ENCODE results near the gene GNA15. TPM values are rescaled to one million over a fixed set of nuclear protein-coding genes. Genes with fewer than 3 reads are reported as not detected.

GNA15 gene
- total RNA-seq, 1 donor from 2014 or later: 85.0 TPM

DNA sequence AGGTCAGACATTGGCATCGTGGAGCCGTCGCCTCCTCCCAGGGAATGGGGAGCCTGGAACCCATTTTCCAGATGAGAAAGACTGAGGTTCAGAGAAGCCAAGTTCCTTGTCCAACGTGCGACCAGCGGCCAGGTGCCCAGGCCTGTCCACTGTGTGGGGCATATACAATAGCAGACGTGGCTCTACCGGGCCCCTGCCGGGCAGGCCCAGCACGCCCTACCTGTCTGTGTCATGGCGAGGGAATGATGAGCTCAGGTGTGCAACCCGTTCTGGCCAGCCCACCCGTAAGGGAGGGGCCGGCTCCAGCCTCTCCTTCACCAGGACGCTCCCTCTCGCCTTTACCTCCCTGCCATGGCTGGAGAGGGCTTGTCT is 837 bp downstream of the GNA15 start:
- Histone ChIP-seq H3K4me3 (ENCODE audit: low read depth, low read length) (peak overlapping the region; percentile 81), H3K27me3 (ENCODE audit: control insufficient read depth, insufficient read depth, low read length) (no peaks in the 10 kb centered on the region), H3K36me3 (ENCODE audit: control insufficient read depth, insufficient read depth, low read length) (peaks cover 5% of the 10 kb centered on the region)
- TF ChIP-seq, protein P1, sequence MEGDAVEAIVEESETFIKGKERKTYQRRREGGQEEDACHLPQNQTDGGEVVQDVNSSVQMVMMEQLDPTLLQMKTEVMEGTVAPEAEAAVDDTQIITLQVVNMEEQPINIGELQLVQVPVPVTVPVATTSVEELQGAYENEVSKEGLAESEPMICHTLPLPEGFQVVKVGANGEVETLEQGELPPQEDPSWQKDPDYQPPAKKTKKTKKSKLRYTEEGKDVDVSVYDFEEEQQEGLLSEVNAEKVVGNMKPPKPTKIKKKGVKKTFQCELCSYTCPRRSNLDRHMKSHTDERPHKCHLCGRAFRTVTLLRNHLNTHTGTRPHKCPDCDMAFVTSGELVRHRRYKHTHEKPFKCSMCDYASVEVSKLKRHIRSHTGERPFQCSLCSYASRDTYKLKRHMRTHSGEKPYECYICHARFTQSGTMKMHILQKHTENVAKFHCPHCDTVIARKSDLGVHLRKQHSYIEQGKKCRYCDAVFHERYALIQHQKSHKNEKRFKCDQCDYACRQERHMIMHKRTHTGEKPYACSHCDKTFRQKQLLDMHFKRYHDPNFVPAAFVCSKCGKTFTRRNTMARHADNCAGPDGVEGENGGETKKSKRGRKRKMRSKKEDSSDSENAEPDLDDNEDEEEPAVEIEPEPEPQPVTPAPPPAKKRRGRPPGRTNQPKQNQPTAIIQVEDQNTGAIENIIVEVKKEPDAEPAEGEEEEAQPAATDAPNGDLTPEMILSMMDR (IDR thresholded peaks at IDR 0.05; ENCODE audit: insufficient read depth, low read length, severe bottlenecking): no peak
- peak; percentile 86 for DNase-seq (ENCODE audit: low read depth)
- peak; percentile 62 for FAIRE-seq

DNA sequence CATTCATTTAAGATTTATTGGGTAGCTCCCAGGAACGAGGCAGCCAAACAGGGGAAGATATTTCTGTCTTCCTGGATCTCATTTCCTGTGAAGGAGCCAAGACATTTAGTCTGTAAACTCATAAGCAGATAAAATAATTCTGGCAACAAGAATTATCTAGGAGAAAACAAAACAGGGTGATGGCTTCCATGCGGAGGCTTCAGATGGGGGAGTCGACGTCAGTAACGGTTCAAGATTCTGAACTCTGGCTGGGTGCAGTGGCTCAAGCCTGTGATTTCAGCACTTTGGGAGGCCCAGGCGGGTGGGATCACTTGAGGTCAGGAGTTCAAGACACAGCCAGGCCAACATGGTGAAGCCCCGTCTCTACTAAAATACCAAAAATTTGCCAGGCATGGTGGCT is 1.3 kb downstream of the GNA15 start:
- peak overlapping the region; percentile 81 for H3K4me3 ChIP-seq (ENCODE audit: low read depth, low read length)
- DNase-seq (ENCODE audit: low read depth) (no peak), FAIRE-seq (no peak)
- TF ChIP-seq, protein P1 (IDR thresholded peaks at IDR 0.05; ENCODE audit: insufficient read depth, low read length, severe bottlenecking): no peak
- H3K27me3 ChIP-seq (ENCODE audit: control insufficient read depth, insufficient read depth, low read length): no peaks in the 10 kb centered on the region
- H3K36me3 ChIP-seq (ENCODE audit: control insufficient read depth, insufficient read depth, low read length): peaks cover 6% of the 10 kb centered on the region

- TF ChIP-seq, protein P1 (IDR thresholded peaks at IDR 0.05; ENCODE audit: insufficient read depth, low read length, severe bottlenecking): no peak
- Histone ChIP-seq H3K27me3 (ENCODE audit: control insufficient read depth, insufficient read depth, low read length) (no peaks in the 10 kb centered on the region), H3K36me3 (ENCODE audit: control insufficient read depth, insufficient read depth, low read length) (peaks cover 6% of the 10 kb centered on the region), H3K4me3 (ENCODE audit: low read depth, low read length) (no peak overlapping the region)
- DNase-seq (ENCODE audit: low read depth) (no peak), FAIRE-seq (no peak)
These were observed 2.4 kb downstream of the GNA15 start for GRCh38 chr19:3138268-3138667.

DNA sequence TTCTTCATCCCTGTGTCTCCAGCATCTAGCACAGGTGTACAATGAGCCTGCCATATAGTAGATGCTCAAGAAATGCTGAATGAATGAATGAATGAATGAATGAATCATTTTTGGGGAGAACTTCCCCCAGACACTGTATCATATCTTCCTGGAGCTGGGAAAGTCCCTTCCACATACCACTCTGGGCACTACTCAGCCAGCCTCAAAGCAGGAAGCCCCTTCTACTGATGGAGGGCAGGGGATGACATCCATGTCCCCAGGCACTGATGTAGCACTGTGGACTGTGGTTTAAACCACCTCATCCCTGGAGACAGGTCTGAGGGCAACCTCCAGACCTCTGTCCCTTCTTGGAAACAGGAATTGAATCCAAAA is 4.8 kb downstream of the GNA15 start:
- H3K4me3 ChIP-seq (ENCODE audit: low read depth, low read length): no peak overlapping the region
- H3K36me3 ChIP-seq (ENCODE audit: control insufficient read depth, insufficient read depth, low read length): peaks cover 6% of the 10 kb centered on the region
- no peak for DNase-seq (ENCODE audit: low read depth)
- no peaks in the 10 kb centered on the region for H3K27me3 ChIP-seq (ENCODE audit: control insufficient read depth, insufficient read depth, low read length)
- FAIRE-seq: no peak
- TF ChIP-seq, protein P1 (IDR thresholded peaks at IDR 0.05; ENCODE audit: insufficient read depth, low read length, severe bottlenecking): no peak

DNA sequence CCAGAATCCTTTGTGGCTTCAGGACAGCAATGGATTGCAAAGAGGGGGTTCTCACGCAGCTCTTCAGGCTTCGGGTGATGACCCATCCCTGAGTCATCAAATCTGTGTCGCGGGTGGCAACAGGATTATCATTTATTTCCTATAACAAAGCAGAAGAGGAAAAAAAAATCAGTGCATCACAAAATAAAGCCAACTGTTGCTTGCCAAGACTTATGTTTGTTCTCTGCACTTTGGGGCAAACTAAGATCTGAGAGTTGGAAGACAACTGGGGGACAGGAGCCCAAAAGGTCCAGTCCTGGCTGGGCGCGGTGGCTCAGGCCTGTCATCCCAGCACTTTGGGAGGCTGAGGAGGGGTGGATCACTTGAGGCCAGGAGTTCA is 6.4 kb downstream of the GNA15 start:
- TF ChIP-seq, protein P1 (IDR thresholded peaks at IDR 0.05; ENCODE audit: insufficient read depth, low read length, severe bottlenecking): no peak
- peak; percentile 86 for DNase-seq (ENCODE audit: low read depth)
- Histone ChIP-seq H3K36me3 (ENCODE audit: control insufficient read depth, insufficient read depth, low read length) (peaks cover 10% of the 10 kb centered on the region), H3K27me3 (ENCODE audit: control insufficient read depth, insufficient read depth, low read length) (no peaks in the 10 kb centered on the region), H3K4me3 (ENCODE audit: low read depth, low read length) (no peak overlapping the region)
- FAIRE-seq: no peak

DNA sequence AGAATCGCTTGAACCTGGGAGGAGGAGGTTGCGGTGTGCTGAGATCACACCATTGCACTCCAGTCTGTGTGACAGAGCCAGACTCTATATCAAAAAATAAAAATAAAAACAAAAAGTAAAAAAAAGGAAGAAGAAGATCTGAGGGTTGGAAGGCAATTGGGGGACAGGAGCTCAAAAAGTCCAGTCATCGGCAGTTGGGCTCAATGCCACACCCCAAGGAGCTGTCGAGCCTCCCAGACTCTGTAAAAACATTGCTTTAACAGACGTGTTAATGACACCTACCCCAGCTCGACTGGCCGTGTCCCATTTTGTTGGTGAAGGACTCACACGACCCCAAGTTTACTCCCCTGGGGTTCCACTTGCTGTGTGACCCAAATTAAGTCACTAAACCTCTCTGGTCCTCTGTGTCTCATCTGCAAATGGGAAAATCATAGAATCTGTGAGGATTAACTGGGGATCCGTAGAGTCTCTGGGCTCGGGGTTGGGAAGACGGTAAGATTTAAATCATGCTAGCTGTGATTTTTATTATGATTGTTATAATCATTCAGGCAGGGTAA is 7.0 kb downstream of the GNA15 start:
- DNase-seq (ENCODE audit: low read depth): no peak
- TF ChIP-seq, protein P1 (IDR thresholded peaks at IDR 0.05; ENCODE audit: insufficient read depth, low read length, severe bottlenecking): no peak
- Histone ChIP-seq H3K4me3 (ENCODE audit: low read depth, low read length) (no peak overlapping the region), H3K36me3 (ENCODE audit: control insufficient read depth, insufficient read depth, low read length) (peaks cover 10% of the 10 kb centered on the region), H3K27me3 (ENCODE audit: control insufficient read depth, insufficient read depth, low read length) (no peaks in the 10 kb centered on the region)
- no peak for FAIRE-seq
